Upper lobe of left lung (tissue), 4 donors: ENCODE measurements around the gene DLEC1.
"Not testable (repeated sequence)": the region's sequence is repeated elsewhere in the genome, so short reads cannot be mapped to it uniquely, and the experiment has no call there.

Experiments used
- EP300 ChIP-seq, 4 donors: sonication (generic); formaldehyde crosslinking; IDR thresholded peaks; one replicate each; pipeline ENCODE4 v1.5.1; 2017; ENCODE audit warnings: antibody characterized with exemption in 4 of 4, control low read depth in 2 of 4
- POLR2A ChIP-seq, 4 donors: fragments of 450-650 bp; IDR thresholded peaks; one replicate each; pipeline ENCODE4 v1.5.1; 2016 to 2017; ENCODE audit warnings: antibody characterized with exemption in 4 of 4, mild to moderate bottlenecking in 2 of 4
- POLR2AphosphoS5 ChIP-seq, 2 donors: sonication (generic); formaldehyde crosslinking; IDR thresholded peaks; one replicate each; pipeline ENCODE4 v1.5.1; 2017; ENCODE audit warnings: antibody characterized with exemption in 2 of 2
- TF ChIP-seq, protein P1 (sequence below), 6 experiments: fragments of 450-650 bp in 4 of 6; fragments of 200-600 bp in 2 of 6; sonication (generic) in 2 of 6; IDR thresholded peaks; one replicate each; pipeline ENCODE4 v1.5.1; 2016 to 2019; ENCODE audit warnings: antibody characterized with exemption in 6 of 6

DNA sequence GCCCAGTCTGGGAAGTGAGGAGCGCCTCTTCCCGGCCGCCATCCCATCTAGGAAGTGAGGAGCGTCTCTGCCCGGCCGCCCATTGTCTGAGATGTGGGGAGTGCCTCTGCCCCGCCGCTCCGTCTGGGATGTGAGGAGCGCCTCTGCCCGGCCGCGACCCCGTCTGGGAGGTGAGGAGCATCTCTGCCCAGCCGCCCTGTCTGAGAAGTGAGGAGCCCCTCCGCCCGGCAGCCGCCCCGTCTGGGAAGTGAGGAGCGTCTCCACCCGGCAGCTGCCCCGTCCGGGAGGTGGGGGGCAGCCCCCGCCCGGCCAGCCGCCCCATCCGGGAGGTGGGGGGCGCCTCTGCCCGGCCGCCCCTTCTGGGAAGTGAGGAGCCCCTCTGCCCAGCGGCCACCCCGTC is 14.3 kb downstream of the DLEC1 start:
- TF ChIP-seq, protein P1, sequence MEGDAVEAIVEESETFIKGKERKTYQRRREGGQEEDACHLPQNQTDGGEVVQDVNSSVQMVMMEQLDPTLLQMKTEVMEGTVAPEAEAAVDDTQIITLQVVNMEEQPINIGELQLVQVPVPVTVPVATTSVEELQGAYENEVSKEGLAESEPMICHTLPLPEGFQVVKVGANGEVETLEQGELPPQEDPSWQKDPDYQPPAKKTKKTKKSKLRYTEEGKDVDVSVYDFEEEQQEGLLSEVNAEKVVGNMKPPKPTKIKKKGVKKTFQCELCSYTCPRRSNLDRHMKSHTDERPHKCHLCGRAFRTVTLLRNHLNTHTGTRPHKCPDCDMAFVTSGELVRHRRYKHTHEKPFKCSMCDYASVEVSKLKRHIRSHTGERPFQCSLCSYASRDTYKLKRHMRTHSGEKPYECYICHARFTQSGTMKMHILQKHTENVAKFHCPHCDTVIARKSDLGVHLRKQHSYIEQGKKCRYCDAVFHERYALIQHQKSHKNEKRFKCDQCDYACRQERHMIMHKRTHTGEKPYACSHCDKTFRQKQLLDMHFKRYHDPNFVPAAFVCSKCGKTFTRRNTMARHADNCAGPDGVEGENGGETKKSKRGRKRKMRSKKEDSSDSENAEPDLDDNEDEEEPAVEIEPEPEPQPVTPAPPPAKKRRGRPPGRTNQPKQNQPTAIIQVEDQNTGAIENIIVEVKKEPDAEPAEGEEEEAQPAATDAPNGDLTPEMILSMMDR (IDR thresholded peaks at IDR 0.05) = not testable (repeated sequence)
- TF ChIP-seq POLR2A, POLR2AphosphoS5, EP300 (IDR thresholded peaks at IDR 0.05): not testable (repeated sequence)
